ENCODE data around the gene ANAPC5. TPM values are rescaled to one million over a fixed set of nuclear protein-coding genes. Genes with fewer than 3 reads are reported as not detected.
A peak's percentile ranks its signal among the peaks of the same experiment; 100 is the strongest.

ANAPC5 gene, protein sequence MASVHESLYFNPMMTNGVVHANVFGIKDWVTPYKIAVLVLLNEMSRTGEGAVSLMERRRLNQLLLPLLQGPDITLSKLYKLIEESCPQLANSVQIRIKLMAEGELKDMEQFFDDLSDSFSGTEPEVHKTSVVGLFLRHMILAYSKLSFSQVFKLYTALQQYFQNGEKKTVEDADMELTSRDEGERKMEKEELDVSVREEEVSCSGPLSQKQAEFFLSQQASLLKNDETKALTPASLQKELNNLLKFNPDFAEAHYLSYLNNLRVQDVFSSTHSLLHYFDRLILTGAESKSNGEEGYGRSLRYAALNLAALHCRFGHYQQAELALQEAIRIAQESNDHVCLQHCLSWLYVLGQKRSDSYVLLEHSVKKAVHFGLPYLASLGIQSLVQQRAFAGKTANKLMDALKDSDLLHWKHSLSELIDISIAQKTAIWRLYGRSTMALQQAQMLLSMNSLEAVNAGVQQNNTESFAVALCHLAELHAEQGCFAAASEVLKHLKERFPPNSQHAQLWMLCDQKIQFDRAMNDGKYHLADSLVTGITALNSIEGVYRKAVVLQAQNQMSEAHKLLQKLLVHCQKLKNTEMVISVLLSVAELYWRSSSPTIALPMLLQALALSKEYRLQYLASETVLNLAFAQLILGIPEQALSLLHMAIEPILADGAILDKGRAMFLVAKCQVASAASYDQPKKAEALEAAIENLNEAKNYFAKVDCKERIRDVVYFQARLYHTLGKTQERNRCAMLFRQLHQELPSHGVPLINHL
- 86.0 TPM for total RNA-seq (ENCODE audit: unreplicated experiment)
- long read RNA-seq, transcript ANAPC5-218 (17 exons, 2,400 nt), result minor isoform, 9 of 49 reads
- long read RNA-seq, transcript ANAPC5-201 (17 exons, 2,513 nt), result major isoform, 31 of 49 reads
- long read RNA-seq, partial matches to known transcripts, result 4 of 49 reads
- long read RNA-seq, other reads (novel, unspliced or antisense), result 4 of 49 reads

GRCh38 chr12:121351820-121352681 lies at the start of gene ANAPC5:
ANAPC5 (minus strand) TSS chr12:121352411; CDS start chr12:121352340, 71 bp downstream.
- no peaks in the 10 kb centered on the region for H3K36me3 Mint-ChIP-seq (ENCODE audit: unreplicated experiment)
- H3K27me3 Mint-ChIP-seq (ENCODE audit: unreplicated experiment), result peaks cover 8% of the 10 kb centered on the region
- H3K27ac Mint-ChIP-seq (ENCODE audit: unreplicated experiment), result peak within 1 kb of the TSS; percentile 91
- no peak for TF ChIP-seq CTCF (IDR thresholded peaks at IDR 0.05; ENCODE audit: partially characterized antibody, unreplicated experiment)
- DNase-seq, result peak; percentile 84
- no peaks in the 10 kb centered on the region for H3K4me1 Mint-ChIP-seq (ENCODE audit: low read depth, unreplicated experiment)
- H3K9me3 Mint-ChIP-seq (ENCODE audit: unreplicated experiment), result peaks cover 2% of the 10 kb centered on the region
- H3K4me3 Mint-ChIP-seq (ENCODE audit: unreplicated experiment), result peak within 1 kb of the TSS; percentile 99

GRCh38 chr12:121400332-121401139 lies 48.3 kb upstream of the ANAPC5 start:
- peak; percentile 56 for DNase-seq
- Mint-ChIP-seq H3K27me3 (ENCODE audit: unreplicated experiment) (peaks cover 5% of the 10 kb centered on the region), H3K4me1 (ENCODE audit: low read depth, unreplicated experiment) (peaks cover 9% of the 10 kb centered on the region), H3K36me3 (ENCODE audit: unreplicated experiment) (no peaks in the 10 kb centered on the region), H3K27ac (ENCODE audit: unreplicated experiment) (peak overlapping the region; percentile 96), H3K9me3 (ENCODE audit: unreplicated experiment) (peaks cover 4% of the 10 kb centered on the region), H3K4me3 (ENCODE audit: unreplicated experiment) (peak overlapping the region; percentile 97)
- no peak for TF ChIP-seq CTCF (IDR thresholded peaks at IDR 0.05; ENCODE audit: partially characterized antibody, unreplicated experiment)

GRCh38 chr12:121399391-121400331 lies 47.5 kb upstream of the ANAPC5 start, which contains the start of gene RNF34:
RNF34 (plus strand) TSS chr12:121400118; CDS start chr12:121400213, 95 bp downstream.
- no peaks in the 10 kb centered on the region for H3K36me3 Mint-ChIP-seq (ENCODE audit: unreplicated experiment)
- H3K27ac Mint-ChIP-seq (ENCODE audit: unreplicated experiment), result peak within 1 kb of the TSS; percentile 96
- peaks cover 9% of the 10 kb centered on the region for H3K4me1 Mint-ChIP-seq (ENCODE audit: low read depth, unreplicated experiment)
- H3K9me3 Mint-ChIP-seq (ENCODE audit: unreplicated experiment), result peaks cover 4% of the 10 kb centered on the region
- DNase-seq, result peak; percentile 99
- peak within 1 kb of the TSS; percentile 97 for H3K4me3 Mint-ChIP-seq (ENCODE audit: unreplicated experiment)
- TF ChIP-seq CTCF (IDR thresholded peaks at IDR 0.05; ENCODE audit: partially characterized antibody, unreplicated experiment), result no peak
- H3K27me3 Mint-ChIP-seq (ENCODE audit: unreplicated experiment), result peaks cover 5% of the 10 kb centered on the region

Data from glutamatergic neuron (in vitro differentiated cells).